SK-N-MC (cell line): Measurements from ENCODE around the gene DUS3L.
"Not testable (repeated sequence)": the region's sequence is repeated elsewhere in the genome, so short reads cannot be mapped to it uniquely, and the experiment has no call there.

Source experiments
- DNase-seq: peaks from one replicate; pipeline ENCODE4 v3.0.0-alpha.2; 2011; ENCODE audit warnings: low read depth, low spot score
- H3K27ac ChIP-seq: fragments of 200-600 bp; sonication (generic); 2 replicates; pipeline ENCODE4 v1.5.1; 2016; ENCODE audit warnings: mixed run types
- H3K36me3 ChIP-seq: fragments of 200-600 bp; sonication (generic); 2 replicates; pipeline ENCODE4 v1.6.1; 2017; ENCODE audit warnings: antibody characterized with exemption, low read length, mixed read lengths; ENCODE audit not compliant: insufficient read depth
- H3K4me3 ChIP-seq: fragments of 200-600 bp; sonication (generic); 2 replicates; pipeline ENCODE4 v1.5.1; 2016
- H3K9ac ChIP-seq: fragments of 200-600 bp; sonication (generic); 2 replicates; pipeline ENCODE4 v1.8.0; 2017; ENCODE audit warnings: mixed run types, mixed read lengths; ENCODE audit not compliant: insufficient read length
- H3K9me3 ChIP-seq: fragments of 200-600 bp; sonication (generic); 2 replicates; pipeline ENCODE4 v1.6.1; 2017; ENCODE audit warnings: low read depth, mild to moderate bottlenecking, antibody characterized with exemption, low read length, moderate library complexity, mixed read lengths
- EZH2 ChIP-seq: fragments of 200-600 bp; sonication (generic); IDR thresholded peaks from one replicate; pipeline ENCODE4 v1.6.1; 2017; ENCODE audit warnings: antibody characterized with exemption
- FOXP2 ChIP-seq: optimal IDR thresholded peaks from 2 replicates; pipeline ENCODE3; 2011; ENCODE audit warnings: mild to moderate bottlenecking, moderate library complexity; ENCODE audit not compliant: insufficient read depth; ENCODE audit errors: extremely low read length, control extremely low read depth
- POLR2AphosphoS5 ChIP-seq: IDR thresholded peaks from 2 replicates; pipeline ENCODE4 v1.6.1; 2012; ENCODE audit warnings: mild to moderate bottlenecking, low read depth, low read length, borderline replicate concordance

Gene DUS3L

GRCh38 chr19:5784581-5785147 is 6.3 kb downstream of the DUS3L start, which contains the start of gene PRR22:
PRR22 (minus strand) TSS chr19:5784746; CDS start chr19:5784660, 86 bp downstream.
- no peak for TF ChIP-seq FOXP2
- TF ChIP-seq POLR2AphosphoS5, result no peak
- TF ChIP-seq EZH2, result no peak
- H3K27ac ChIP-seq, result no peak within 1 kb of the TSS
- no peak within 1 kb of the TSS for H3K4me3 ChIP-seq
- peaks cover 45% of the 10 kb centered on the region for H3K36me3 ChIP-seq
- no peaks in the 10 kb centered on the region for H3K9me3 ChIP-seq
- DNase-seq, result no peak
- no peak within 1 kb of the TSS for H3K9ac ChIP-seq

DNA sequence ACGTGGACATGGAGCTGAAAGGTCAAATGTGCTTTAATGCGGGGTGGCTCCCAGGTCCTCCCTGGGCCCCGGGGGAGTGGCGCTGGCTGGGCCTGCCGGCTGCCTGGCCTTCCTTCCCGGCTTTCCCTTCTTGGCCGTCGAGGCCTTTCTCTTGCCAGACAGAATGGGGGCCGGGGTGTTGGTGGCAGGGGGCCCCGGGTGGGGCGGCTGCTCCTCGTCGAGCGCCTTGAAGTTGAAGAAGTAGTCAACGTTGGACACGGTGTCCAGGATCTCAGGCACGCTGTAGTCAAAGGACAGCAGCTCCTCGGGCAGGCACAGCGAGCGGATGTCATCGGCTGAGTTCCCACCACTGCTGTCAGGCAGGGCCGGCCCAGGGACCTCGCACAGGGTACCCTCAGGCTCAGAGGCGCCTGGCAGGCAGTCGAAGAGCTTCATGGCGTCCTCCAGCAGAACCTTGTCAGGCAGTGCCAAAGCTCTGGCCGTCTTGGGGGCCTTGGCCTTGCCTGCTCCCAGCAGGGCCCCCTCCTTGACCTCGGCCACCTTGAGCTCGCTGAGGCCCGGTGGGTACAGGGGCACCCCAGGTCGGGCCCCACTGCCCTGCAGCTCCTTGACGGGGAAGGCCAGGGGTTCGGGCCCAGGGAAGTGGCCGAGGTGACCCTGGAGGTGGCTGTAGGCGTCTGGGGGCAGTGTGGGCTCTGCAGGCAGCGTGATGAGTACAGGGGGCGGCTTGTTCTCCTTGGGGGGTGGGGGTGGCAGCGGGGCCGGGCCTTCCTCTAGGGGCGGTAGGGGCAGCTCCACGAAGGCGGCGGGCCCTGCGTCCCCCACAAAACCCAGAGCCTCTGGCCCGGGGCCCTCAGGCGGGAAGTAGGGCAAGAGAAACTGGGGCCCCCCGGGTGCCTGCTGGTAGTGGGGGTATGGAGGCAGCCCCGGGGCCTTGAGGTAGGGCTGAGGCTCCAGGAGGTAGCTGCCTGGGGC is 7.7 kb downstream of the DUS3L start:
- TF ChIP-seq POLR2AphosphoS5 (0 out of 2 replicates have a peak, but pooled peaks have one; percentile 14), EZH2 (no peak)
- Histone ChIP-seq H3K9me3 (no peaks in the 10 kb centered on the region), H3K9ac (no peak overlapping the region), H3K4me3 (no peak overlapping the region), H3K27ac (no peak overlapping the region), H3K36me3 (peaks cover 32% of the 10 kb centered on the region)
- no peak for DNase-seq

DNA sequence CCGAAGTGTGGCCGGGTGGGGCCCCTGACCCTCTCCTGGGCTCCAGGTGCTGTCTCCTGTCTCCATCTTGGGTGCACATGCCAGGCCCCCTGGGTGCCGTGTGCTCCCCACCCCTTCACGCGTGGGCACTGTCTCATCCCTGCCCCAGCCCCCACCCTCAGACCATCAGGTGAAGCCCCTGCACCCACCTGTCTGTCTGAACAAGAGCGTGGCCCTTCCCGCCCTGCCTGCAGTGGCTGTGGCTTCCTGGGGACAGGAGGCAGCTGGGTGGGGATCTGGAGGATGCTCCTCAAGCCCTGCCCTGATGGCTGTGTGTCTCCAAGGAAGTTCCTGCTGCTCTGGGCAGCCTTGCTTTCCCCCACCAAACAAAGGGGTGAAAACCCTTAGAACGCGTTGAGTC is 8.6 kb downstream of the DUS3L start:
- Histone ChIP-seq H3K9ac (no peak overlapping the region), H3K9me3 (no peaks in the 10 kb centered on the region), H3K36me3 (peaks cover 23% of the 10 kb centered on the region; the same call in 1 of the 2 replicates), H3K4me3 (no peak overlapping the region), H3K27ac (no peak overlapping the region)
- no peak for DNase-seq
- TF ChIP-seq EZH2 (no peak), POLR2AphosphoS5 (no peak; the same call in 1 of the 2 replicates), FOXP2 (no peak)

DNA sequence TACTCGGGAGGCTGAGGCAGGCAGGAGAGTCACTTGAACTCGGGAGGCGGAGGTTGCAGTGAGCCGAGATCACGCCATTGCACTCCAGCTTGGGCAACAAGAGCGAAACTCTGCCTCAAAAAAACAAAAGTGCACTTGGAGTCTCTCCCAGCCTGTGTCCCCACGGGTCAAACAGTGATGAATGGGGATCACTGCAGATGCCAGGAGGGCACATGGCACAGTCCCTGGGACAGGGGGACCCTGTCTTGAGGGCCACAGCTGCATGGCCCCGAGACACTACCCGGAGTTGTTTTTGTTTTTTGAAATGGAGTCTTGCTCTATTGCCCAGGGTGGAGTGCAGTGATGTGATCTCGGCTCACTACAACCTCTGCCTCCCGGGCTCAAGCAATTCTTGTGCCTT is 10.0 kb downstream of the DUS3L start:
- DNase-seq, H3K36me3 ChIP-seq, H3K27ac ChIP-seq, H3K4me3 ChIP-seq, H3K9ac ChIP-seq, H3K9me3 ChIP-seq: not testable (repeated sequence)

- no peak for DNase-seq
- no peak overlapping the region for H3K9ac ChIP-seq
- H3K27ac ChIP-seq, result no peak overlapping the region
- no peaks in the 10 kb centered on the region for H3K36me3 ChIP-seq
- H3K9me3 ChIP-seq, result no peaks in the 10 kb centered on the region
- H3K4me3 ChIP-seq, result no peak overlapping the region
- TF ChIP-seq EZH2, result no peak
- TF ChIP-seq FOXP2, result no peak
- no peak for TF ChIP-seq POLR2AphosphoS5
Measured at GRCh38 chr19:5778402-5778801, 12.6 kb downstream of the DUS3L start.

- Histone ChIP-seq H3K4me3 (no peak overlapping the region), H3K9me3 (no peaks in the 10 kb centered on the region), H3K9ac (no peak overlapping the region), H3K27ac (no peak overlapping the region), H3K36me3 (no peaks in the 10 kb centered on the region)
- TF ChIP-seq FOXP2, result no peak
- TF ChIP-seq POLR2AphosphoS5, result no peak
- no peak for TF ChIP-seq EZH2
- DNase-seq, result no peak
Measured at GRCh38 chr19:5775668-5776309, 15.2 kb downstream of the DUS3L start.

- DNase-seq, result no peak
- Histone ChIP-seq H3K27ac (no peak overlapping the region), H3K9ac (no peak overlapping the region), H3K36me3 (no peaks in the 10 kb centered on the region), H3K9me3 (no peaks in the 10 kb centered on the region), H3K4me3 (no peak overlapping the region)
- TF ChIP-seq POLR2AphosphoS5, result no peak
- TF ChIP-seq FOXP2, result no peak
- no peak for TF ChIP-seq EZH2
Measured at GRCh38 chr19:5774921-5775320, 16.0 kb downstream of the DUS3L start.

DNA sequence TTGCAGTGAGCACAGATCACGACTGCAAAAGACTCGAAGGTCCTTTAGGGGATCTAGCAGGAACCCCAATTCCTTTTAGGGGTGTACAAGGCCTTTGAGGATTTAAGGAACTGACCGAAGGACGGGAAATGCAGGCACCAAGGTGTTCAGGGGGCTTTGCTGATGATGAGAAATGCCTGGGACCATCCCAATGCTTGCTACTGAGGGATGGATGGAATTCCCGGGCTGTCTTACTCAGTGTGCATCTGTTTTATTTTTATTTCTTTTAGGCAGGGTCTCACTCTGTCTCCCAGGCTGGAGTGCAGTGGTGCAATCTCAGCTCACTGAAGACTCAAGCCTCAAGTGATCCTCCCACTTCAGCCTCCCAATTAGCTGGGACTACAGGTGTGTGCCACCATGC is 17.7 kb downstream of the DUS3L start:
- no peaks in the 10 kb centered on the region for H3K36me3 ChIP-seq
- peak overlapping the region; percentile 38 for H3K9ac ChIP-seq
- H3K4me3 ChIP-seq, result no peak overlapping the region
- no peak for DNase-seq
- TF ChIP-seq EZH2 (no peak), FOXP2 (no peak), POLR2AphosphoS5 (no peak)
- H3K9me3 ChIP-seq, result no peaks in the 10 kb centered on the region
- H3K27ac ChIP-seq, result peak overlapping the region; percentile 60; the same call in 1 of the 2 replicates
